ENCODE measurements around the gene SPAG16. TPM values are rescaled to one million over a fixed set of nuclear protein-coding genes. Genes with fewer than 3 reads are reported as not detected.

SPAG16 gene
- total RNA-seq, 1 experiment from 2014 or later: 17.3 TPM

DNA sequence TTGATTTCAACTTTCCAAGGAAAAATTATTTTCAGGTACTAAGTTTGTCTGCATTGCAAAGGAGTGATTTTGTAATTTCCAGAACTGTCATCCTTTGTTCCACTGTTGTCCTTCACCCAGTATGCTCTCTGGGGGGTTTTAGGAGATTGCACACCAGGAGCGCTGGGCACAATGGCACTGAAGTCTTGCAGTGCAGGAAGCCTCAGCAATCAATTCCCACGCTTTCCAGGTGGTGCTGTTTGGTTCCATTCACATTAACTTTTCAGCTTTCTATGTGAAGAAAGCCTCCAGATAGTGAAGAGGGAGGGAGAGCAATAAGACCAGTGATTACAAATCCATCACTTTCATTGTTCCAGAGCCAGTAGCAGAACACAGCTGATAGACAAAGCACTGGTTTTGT is 782.6 kb downstream of the SPAG16 start:
- no peak for DNase-seq
- no peaks in the 10 kb centered on the region for H3K9me3 ChIP-seq (ENCODE audit: control insufficient read depth, low read depth, low read length)
- no peak overlapping the region for H2BK20ac ChIP-seq (ENCODE audit: low read depth, low read length, poor library complexity, severe bottlenecking)
- H3K27me3 Mint-ChIP-seq (ENCODE audit: low read depth): no peaks in the 10 kb centered on the region
- H3K4me2 ChIP-seq (ENCODE audit: insufficient read depth, insufficient read length, low read length): no peak overlapping the region
- H4K91ac ChIP-seq (ENCODE audit: insufficient read length, low read depth, low read length): no peak overlapping the region
- no peak overlapping the region for H3K4me3 Mint-ChIP-seq
- no CpG with 5 or more reads among the region's 2 CpGs for WGBS (ENCODE audit: extremely low coverage, insufficient read length, low lambda C conversion rate)
- no peak overlapping the region for H3K14ac ChIP-seq (ENCODE audit: insufficient read depth, low read length)
- no peak overlapping the region for H4K8ac ChIP-seq (replicated peaks; ENCODE audit: insufficient read length, low read depth, low read length)
- H2AK5ac ChIP-seq (ENCODE audit: insufficient read length, low read length): no peak overlapping the region
- no peak overlapping the region for H2BK120ac ChIP-seq (ENCODE audit: low read depth, low read length, poor library complexity, severe bottlenecking)
- H3K56ac ChIP-seq (ENCODE audit: insufficient read length, low read depth, low read length): no peak overlapping the region
- no peak overlapping the region for H3K4ac ChIP-seq (ENCODE audit: low read depth, low read length)
- no peak overlapping the region for H3K23ac ChIP-seq (ENCODE audit: insufficient read length, low read depth, low read length)
- no peak overlapping the region for H2BK12ac ChIP-seq (ENCODE audit: insufficient read length, low read depth, low read length)
- no peaks in the 10 kb centered on the region for H3K23me2 ChIP-seq (ENCODE audit: insufficient read length, low read depth, low read length, poor library complexity, severe bottlenecking)
- no peak overlapping the region for H3K27ac Mint-ChIP-seq
- no peak overlapping the region for H3T11ph ChIP-seq (ENCODE audit: low read length)
- H3K27ac ChIP-seq (ENCODE audit: insufficient read length, low read depth, low read length): no peak overlapping the region
- H3K27me3 ChIP-seq (ENCODE audit: insufficient read depth, low read length): peaks cover 2% of the 10 kb centered on the region; the same call in 1 of the 2 replicates
- H3K9me3 Mint-ChIP-seq: no peaks in the 10 kb centered on the region
- no peak overlapping the region for H2AFZ ChIP-seq (ENCODE audit: low read length)
- no peaks in the 10 kb centered on the region; a peak in 1 of 7 replicates for H3K36me3 Mint-ChIP-seq (ENCODE audit: insufficient read depth in 1 of 3, low read depth in 3 of 3)
- no peaks in the 10 kb centered on the region for H3K4me1 ChIP-seq (ENCODE audit: insufficient read depth, low read length)
- H2BK5ac ChIP-seq (ENCODE audit: insufficient read length, low read length): no peak overlapping the region
- H3K79me2 ChIP-seq (ENCODE audit: insufficient read depth, low read length): no peaks in the 10 kb centered on the region
- H4K5ac ChIP-seq (ENCODE audit: insufficient read length, low read depth, low read length): no peak overlapping the region
- TF ChIP-seq CTCF (conservative IDR thresholded peaks at IDR 0.05): no peak
- H4K20me1 ChIP-seq (ENCODE audit: control insufficient read depth, insufficient read depth, insufficient read length): no peaks in the 10 kb centered on the region
- H3K79me1 ChIP-seq (ENCODE audit: insufficient read depth, low read depth, low read length, poor library complexity, severe bottlenecking): no peaks in the 10 kb centered on the region
- H2BK15ac ChIP-seq (ENCODE audit: low read depth, low read length): no peak overlapping the region
- H3K18ac ChIP-seq (ENCODE audit: insufficient read length, low read depth, low read length): no peak overlapping the region
- H3K9ac ChIP-seq (ENCODE audit: extremely low read depth, insufficient read length, low read length): no peak overlapping the region
- peaks cover 12 to 14% of the 10 kb centered on the region in 2 experiments for H3K4me1 Mint-ChIP-seq

Measured in H9 (cell line).